Eye (tissue), 1 donor: Measurements from ENCODE around the gene POLD4.

Experiments used
- DNase-seq: peaks from one replicate; pipeline ENCODE4 v3.0.0-alpha.2; 2015

Gene POLD4

GRCh38 chr11:67370351-67371076 lies 17.2 kb upstream of the POLD4 start:
- DNase-seq, result peak; percentile 67

GRCh38 chr11:67369801-67370284 lies 16.5 kb upstream of the POLD4 start:
- peak; percentile 49 for DNase-seq

GRCh38 chr11:67369275-67369674 lies 15.9 kb upstream of the POLD4 start:
- no peak for DNase-seq

- no peak for DNase-seq
Measured at GRCh38 chr11:67368621-67369020, 15.3 kb upstream of the POLD4 start.

- DNase-seq, result no peak
Measured at GRCh38 chr11:67367761-67368227, 14.4 kb upstream of the POLD4 start.

GRCh38 chr11:67366961-67367760 lies 13.8 kb upstream of the POLD4 start:
- no peak for DNase-seq

GRCh38 chr11:67366546-67366945 lies 13.2 kb upstream of the POLD4 start:
- peak; percentile 41 for DNase-seq

GRCh38 chr11:67365736-67366444 lies 12.5 kb upstream of the POLD4 start:
- DNase-seq, result no peak

GRCh38 chr11:67364783-67365722 lies 11.7 kb upstream of the POLD4 start:
- no peak for DNase-seq

GRCh38 chr11:67364169-67364568 lies 10.8 kb upstream of the POLD4 start:
- DNase-seq, result no peak

GRCh38 chr11:67357831-67358670 lies 4.7 kb upstream of the POLD4 start:
- DNase-seq, result no peak

GRCh38 chr11:67356864-67357561 lies 3.7 kb upstream of the POLD4 start:
- DNase-seq, result peak; percentile 92

GRCh38 chr11:67356387-67356863 lies 3.1 kb upstream of the POLD4 start:
- no peak for DNase-seq

GRCh38 chr11:67355794-67356386 lies 2.5 kb upstream of the POLD4 start:
- no peak for DNase-seq

- no peak for DNase-seq
Measured at GRCh38 chr11:67355023-67355793, 1.9 kb upstream of the POLD4 start.

GRCh38 chr11:67354075-67355022 lies 1.0 kb upstream of the POLD4 start:
- no peak for DNase-seq

- no peak for DNase-seq
Measured at GRCh38 chr11:67352546-67353316, 615 bp downstream of the POLD4 start.
